HepG2 (cell line): ENCODE results near the gene ZNF547. TPM values are rescaled to one million over a fixed set of nuclear protein-coding genes. Genes with fewer than 3 reads are reported as not detected.
A peak's percentile ranks its signal among the peaks of the same experiment; 100 is the strongest.

Experiments
- AHDC1 ChIP-seq: sonication (generic); formaldehyde crosslinking; IDR thresholded peaks from 2 replicates; pipeline ENCODE4 v1.5.1; 2020; ENCODE audit warnings: mild to moderate bottlenecking, missing genetic modification reagents, borderline replicate concordance
- CREB1 ChIP-seq, 2 experiments: fragments of 450-650 bp in 1 of 2; IDR thresholded peaks; 2 replicates each; pipeline ENCODE4 v1.6.1; 2016 to 2017; ENCODE audit warnings: control low read depth in 1 of 2, mild to moderate bottlenecking in 1 of 2, missing compliant biosample characterization in 1 of 2, missing genetic modification characterization in 1 of 2
- FOXJ3 ChIP-seq: sonication (generic); formaldehyde crosslinking; IDR thresholded peaks from 2 replicates; pipeline ENCODE4 v1.4.0; 2020; ENCODE audit warnings: missing genetic modification reagents, mild to moderate bottlenecking, borderline replicate concordance
- FOXO4 ChIP-seq: sonication (generic); formaldehyde crosslinking; conservative IDR thresholded peaks from 2 replicates; pipeline ENCODE4 v1.8.1; 2023; ENCODE audit warnings: missing genetic modification reagents
- HINFP ChIP-seq: sonication (generic); formaldehyde crosslinking; IDR thresholded peaks from 2 replicates; pipeline ENCODE4 v1.4.0; 2020; ENCODE audit warnings: low read depth, mild to moderate bottlenecking, missing genetic modification reagents
- HNRNPLL ChIP-seq: fragments of 200-400 bp; formaldehyde crosslinking; IDR thresholded peaks from 2 replicates; pipeline ENCODE4 v1.6.1; 2017; ENCODE audit warnings: mild to moderate bottlenecking, low read depth, low read length; ENCODE audit not compliant: poor library complexity, severe bottlenecking
- HOXA7 ChIP-seq: sonication (generic); formaldehyde crosslinking; IDR thresholded peaks from 2 replicates; pipeline ENCODE4 v1.8.1; 2022; ENCODE audit warnings: mild to moderate bottlenecking, missing genetic modification reagents, moderate library complexity
- MAZ ChIP-seq, 2 experiments: sonication (generic) in 1 of 2; formaldehyde crosslinking in 1 of 2; IDR thresholded peaks; 2 replicates each; pipeline versions ENCODE4 v1.5.0 to v1.6.1; 2012 to 2020; ENCODE audit warnings: low read depth in 2 of 2, mild to moderate bottlenecking in 2 of 2, borderline replicate concordance in 1 of 2, improper control_type of control experiment in 1 of 2, low read length in 1 of 2, missing genetic modification reagents in 1 of 2, moderate library complexity in 1 of 2
- NRL ChIP-seq: sonication (generic); formaldehyde crosslinking; IDR thresholded peaks from 2 replicates; pipeline ENCODE4 v1.5.0; 2020; ENCODE audit warnings: missing genetic modification reagents, mild to moderate bottlenecking, moderate library complexity, borderline replicate concordance
- PRPF4 ChIP-seq: fragments of 200-400 bp; formaldehyde crosslinking; IDR thresholded peaks from 2 replicates; pipeline ENCODE4 v1.6.1; 2016; ENCODE audit warnings: low read length, low read depth; ENCODE audit not compliant: poor library complexity, severe bottlenecking
- RBAK ChIP-seq: sonication (generic); formaldehyde crosslinking; IDR thresholded peaks from 2 replicates; pipeline ENCODE4 v1.5.1; 2020; ENCODE audit warnings: mild to moderate bottlenecking, missing genetic modification reagents
- RFXAP ChIP-seq: sonication (generic); formaldehyde crosslinking; IDR thresholded peaks from 2 replicates; pipeline ENCODE4 v1.4.0; 2020; ENCODE audit warnings: missing genetic modification reagents, borderline replicate concordance
- ZMAT5 ChIP-seq: sonication (generic); formaldehyde crosslinking; IDR thresholded peaks from 2 replicates; pipeline ENCODE4 v1.5.0; 2020; ENCODE audit warnings: mild to moderate bottlenecking, low read depth, missing genetic modification reagents, borderline replicate concordance
- ZNF569 ChIP-seq: sonication (generic); formaldehyde crosslinking; IDR thresholded peaks from 2 replicates; pipeline ENCODE4 v1.5.0; 2020; ENCODE audit warnings: mild to moderate bottlenecking, missing genetic modification reagents, moderate library complexity, borderline replicate concordance
- ZNF7 ChIP-seq: IDR thresholded peaks from 2 replicates; pipeline ENCODE4 v1.6.1; 2016; ENCODE audit warnings: missing biosample characterization, missing genetic modification reagents
- ZNF75D ChIP-seq: sonication (generic); formaldehyde crosslinking; IDR thresholded peaks from 2 replicates; pipeline ENCODE4 v1.8.1; 2023; ENCODE audit warnings: missing genetic modification reagents, mild to moderate bottlenecking, borderline replicate concordance
- ZSCAN9 ChIP-seq: IDR thresholded peaks from 2 replicates; pipeline ENCODE4 v1.6.1; 2016; ENCODE audit warnings: borderline replicate concordance
- polyA plus RNA-seq, 8 experiments: library from polyadenylated mRNA; depleted of rRNA in 3 of 8; stranded (reverse) in 7 of 8; unstranded in 1 of 8; fragments of >200 nt; fragmentation: Illumina TruSeq in 4 of 8; extraction: Trizol in 4 of 8; gene quantifications; 2 replicates each; pipeline versions ENCODE4 v1.2.1 to v1.2.3, GENCODE V29; 2011 to 2016; ENCODE audit warnings: low read depth in 4 of 8, missing spikeins in 1 of 8, mixed read lengths in 1 of 8; ENCODE audit not compliant: insufficient read depth in 1 of 8
- total RNA-seq, 5 experiments: library from RNA; depleted of rRNA; stranded (reverse); fragments of >200 nt; fragmentation: Illumina TruSeq; extraction: Trizol; gene quantifications; 2 replicates each; pipeline ENCODE4 v1.2.3, GENCODE V29; 2016; ENCODE audit warnings: low read depth in 1 of 5

ZNF547 gene
- total and polyA plus RNA-seq, 2 of the 13 experiments (the other 11 are each of a cell fraction or from before 2014, with no cell fraction given): 2.0 to 2.6 TPM

- TF ChIP-seq FOXO4 (CRISPR knock-in tag) (0 out of 2 replicates have a peak, but pooled peaks have one; percentile 37), PRPF4 (no peak), CREB1 (IDR thresholded peaks at IDR 0.05) (peak; percentile 100), CREB1 (CRISPR knock-in tag; IDR thresholded peaks at IDR 0.05) (peak; percentile 98), AHDC1 (peak; percentile 50), RBAK (CRISPR knock-in tag) (no peak), ZMAT5 (CRISPR knock-in tag) (no peak), FOXJ3 (CRISPR knock-in tag) (no peak), NRL (0 out of 2 replicates have a peak, but pooled peaks have one; percentile 16), ZSCAN9 (no peak; the same call in 1 of the 2 replicates), ZNF75D (CRISPR knock-in tag) (no peak), HINFP (CRISPR knock-in tag) (no peak), ZNF569 (no peak), MAZ (IDR thresholded peaks at IDR 0.05; ENCODE audit: borderline replicate concordance, low read depth, low read length) (no peak), MAZ (CRISPR knock-in tag; IDR thresholded peaks at IDR 0.05; ENCODE audit: low read depth) (peak; percentile 63), HNRNPLL (peak; percentile 98), RFXAP (CRISPR knock-in tag) (peak; percentile 21; the same call in 1 of the 2 replicates), ZNF7 (CRISPR knock-in tag) (no peak), HOXA7 (CRISPR knock-in tag) (no peak)
Observed at GRCh38 chr19:57320180-57321084, 42.9 kb upstream of the ZNF547 start, which contains the start of gene ZNF543 (continued).
